Endometrial microvascular endothelial cells (primary cell): Measurements from ENCODE around the gene PHF21A. TPM values are rescaled to one million over a fixed set of nuclear protein-coding genes. Genes with fewer than 3 reads are reported as not detected.

ENCODE experiments used
- in situ Hi-C: cut with HindIII; loops from 2 replicates; pipeline ENCODE4 v1.10.0; 2017; ENCODE audit warnings: low sequenced_read_pairs, low pct_unique_long_range_greater_than_20kb; ENCODE audit errors: inconsistent ontology term
- total RNA-seq: library from RNA; depleted of rRNA; stranded (reverse); fragments of >200 nt; gene quantifications from one replicate; pipeline ENCODE4 v1.2.3, GENCODE V29; 2015; ENCODE audit errors: inconsistent ontology term

The PHF21A gene
- total RNA-seq, 1 donor from 2014 or later: 13.5 TPM

DNA sequence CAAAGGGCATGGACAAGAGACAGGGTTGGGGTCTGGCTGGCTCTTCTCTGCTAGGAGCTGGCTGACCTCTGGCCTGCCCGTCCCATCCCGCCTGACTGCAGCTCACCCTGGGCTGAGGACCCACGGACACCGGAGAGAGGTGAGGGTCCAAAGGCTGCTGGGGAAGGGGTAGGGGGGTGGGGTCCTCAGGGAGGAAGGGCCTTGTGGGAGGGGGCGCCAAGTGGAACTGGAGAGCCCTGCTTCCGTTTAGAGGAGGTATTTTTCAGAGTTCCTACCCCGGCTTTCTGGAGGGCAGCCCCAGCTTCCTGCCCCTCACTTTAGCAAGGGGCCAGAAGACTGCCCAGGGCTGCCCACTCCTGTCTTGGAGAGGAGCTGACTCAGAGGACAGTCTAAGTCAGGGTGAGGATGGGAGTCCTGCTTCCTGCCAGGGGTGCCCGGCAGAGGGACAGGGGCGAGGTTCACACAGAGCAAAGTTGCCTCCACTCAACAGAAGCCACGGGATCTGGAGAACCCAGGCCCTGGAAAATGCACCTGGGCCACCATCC, 191.7 kb downstream of the PHF21A start:
- in situ Hi-C loops: no loop called here

- in situ Hi-C loops: no loop called here
These were observed 192.6 kb downstream of the PHF21A start for GRCh38 chr11:45928535-45929215.

- in situ Hi-C loops: no loop called here
These were observed 193.4 kb downstream of the PHF21A start for GRCh38 chr11:45927684-45928413.

DNA sequence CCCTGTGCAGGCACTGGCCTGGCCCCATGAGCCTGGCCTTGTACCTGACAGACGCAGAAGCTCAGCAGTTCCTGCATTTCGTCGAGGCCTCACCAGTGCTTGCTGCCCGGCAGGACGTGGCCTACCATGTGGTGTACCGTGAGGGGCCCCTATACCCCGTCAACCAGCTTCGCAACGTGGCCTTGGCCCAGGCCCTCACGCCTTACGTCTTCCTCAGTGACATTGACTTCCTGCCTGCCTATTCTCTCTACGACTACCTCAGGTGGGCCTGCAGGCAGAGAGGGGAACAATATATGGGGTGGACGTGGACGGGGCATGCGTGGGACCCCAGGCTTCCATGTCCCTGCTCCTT, 193.9 kb downstream of the PHF21A start:
- in situ Hi-C loops: no loop called here

GRCh38 chr11:45926536-45927331, 194.5 kb downstream of the PHF21A start:
- in situ Hi-C loops: no loop called here

- in situ Hi-C loops: no loop called here
These were observed 195.3 kb downstream of the PHF21A start for GRCh38 chr11:45926001-45926401.

- in situ Hi-C loops: no loop called here
These were observed 195.7 kb downstream of the PHF21A start for GRCh38 chr11:45925550-45925949.

DNA sequence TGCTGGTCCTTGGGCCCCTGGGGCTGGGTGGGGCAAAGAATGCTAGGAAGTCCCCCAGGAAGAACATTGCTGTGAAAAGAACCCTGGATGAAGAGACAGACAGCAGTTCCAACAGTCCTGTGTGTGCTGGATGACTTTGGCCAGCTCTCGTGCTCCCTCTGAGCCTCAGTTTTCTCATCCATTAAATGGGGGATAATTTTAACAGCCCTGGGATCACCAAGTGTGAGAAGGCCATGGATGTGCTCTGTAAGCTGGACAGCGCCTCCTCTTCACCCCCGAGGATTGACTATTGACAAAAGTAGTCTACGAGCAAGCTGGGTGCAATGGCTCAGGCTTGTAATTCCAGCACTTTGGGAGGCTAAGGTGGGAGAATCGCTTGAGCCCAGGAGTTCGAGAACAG, 196.3 kb downstream of the PHF21A start:
- in situ Hi-C loops: no loop called here

GRCh38 chr11:45924036-45924915, 197.0 kb downstream of the PHF21A start:
- in situ Hi-C loops: no loop called here

DNA sequence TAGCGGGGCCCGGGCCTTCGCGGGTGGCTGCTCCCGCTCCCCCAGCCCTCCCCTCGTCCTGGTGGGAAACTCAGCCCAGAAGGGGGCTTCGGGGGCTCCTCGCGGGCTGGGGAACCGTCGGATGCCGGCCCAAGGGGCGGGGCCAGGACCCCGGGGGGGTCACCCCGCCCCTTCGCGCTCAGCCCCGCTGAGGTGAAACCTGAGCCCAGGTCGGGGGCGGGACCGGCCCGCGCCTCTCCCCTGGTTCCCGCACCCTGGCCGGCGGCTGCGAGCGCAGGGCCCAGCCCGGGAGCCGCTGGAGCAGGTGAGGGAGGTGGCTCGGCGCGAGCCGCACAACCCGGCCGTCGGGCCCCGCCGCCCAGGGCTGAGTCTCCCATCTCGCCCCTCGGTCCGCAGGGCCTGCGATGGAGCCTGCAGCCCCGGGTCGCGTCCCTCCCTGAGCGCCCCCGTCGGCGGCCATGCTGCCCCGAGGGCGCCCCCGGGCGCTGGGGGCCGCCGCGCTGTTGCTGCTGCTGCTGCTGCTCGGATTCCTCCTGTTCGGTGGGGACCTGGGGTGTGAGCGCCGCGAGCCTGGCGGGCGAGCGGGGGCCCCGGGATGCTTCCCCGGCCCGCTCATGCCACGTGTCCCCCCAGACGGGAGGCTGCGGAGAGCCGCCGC, 198.7 kb downstream of the PHF21A start, which contains the start of gene LARGE2:
Gene LARGE2, plus strand, starts transcription at position 232 of the 658 bp plus-strand sequence. Its CDS starts 227 bp downstream, at position 459.
- in situ Hi-C loops: no loop called here

DNA sequence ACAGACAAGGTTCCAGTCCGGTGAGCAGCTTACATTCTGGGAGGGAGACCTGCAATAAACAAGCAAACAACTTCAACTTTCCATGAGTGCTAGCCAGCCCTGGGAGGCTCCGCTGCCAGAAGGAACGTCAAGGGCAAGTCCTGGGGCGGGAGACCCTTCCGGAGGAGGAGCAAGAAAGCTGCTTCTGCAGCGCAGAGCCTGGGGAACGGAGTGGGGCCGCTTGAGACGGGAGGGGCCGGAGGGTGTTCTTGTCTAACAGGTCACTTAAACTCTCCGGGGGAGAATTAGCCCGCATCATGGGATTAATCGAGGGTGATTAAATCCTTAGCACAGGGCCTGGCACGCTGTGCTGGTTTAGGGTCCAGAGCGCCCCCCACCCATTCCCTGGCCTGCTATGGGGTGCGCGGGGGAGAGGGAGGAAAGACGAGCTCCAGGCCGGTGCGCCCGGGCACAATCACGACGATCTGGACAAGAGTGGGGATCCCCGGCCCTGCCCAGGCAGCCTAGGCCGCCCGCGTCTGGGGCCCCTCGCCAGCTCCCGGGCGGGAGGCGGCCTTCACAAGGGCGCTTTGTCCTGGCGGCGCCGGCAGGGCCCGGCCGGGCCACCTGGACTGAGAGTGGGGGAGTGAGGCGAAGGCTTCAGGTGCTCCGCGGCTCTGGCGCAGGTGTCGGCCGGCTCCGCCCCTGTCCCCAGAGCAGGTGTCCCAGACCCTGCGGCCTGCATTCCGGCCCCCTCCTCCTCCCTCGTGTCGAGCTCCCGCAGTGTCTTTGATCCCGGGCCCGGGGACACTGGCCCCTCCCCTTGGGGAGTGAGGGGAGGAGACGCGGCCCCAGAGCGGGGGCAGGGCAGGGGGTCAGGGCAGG, 199.5 kb downstream of the PHF21A start:
- in situ Hi-C loops: no loop called here

GRCh38 chr11:45920531-45921477, 200.4 kb downstream of the PHF21A start:
- in situ Hi-C loops: no loop called here

DNA sequence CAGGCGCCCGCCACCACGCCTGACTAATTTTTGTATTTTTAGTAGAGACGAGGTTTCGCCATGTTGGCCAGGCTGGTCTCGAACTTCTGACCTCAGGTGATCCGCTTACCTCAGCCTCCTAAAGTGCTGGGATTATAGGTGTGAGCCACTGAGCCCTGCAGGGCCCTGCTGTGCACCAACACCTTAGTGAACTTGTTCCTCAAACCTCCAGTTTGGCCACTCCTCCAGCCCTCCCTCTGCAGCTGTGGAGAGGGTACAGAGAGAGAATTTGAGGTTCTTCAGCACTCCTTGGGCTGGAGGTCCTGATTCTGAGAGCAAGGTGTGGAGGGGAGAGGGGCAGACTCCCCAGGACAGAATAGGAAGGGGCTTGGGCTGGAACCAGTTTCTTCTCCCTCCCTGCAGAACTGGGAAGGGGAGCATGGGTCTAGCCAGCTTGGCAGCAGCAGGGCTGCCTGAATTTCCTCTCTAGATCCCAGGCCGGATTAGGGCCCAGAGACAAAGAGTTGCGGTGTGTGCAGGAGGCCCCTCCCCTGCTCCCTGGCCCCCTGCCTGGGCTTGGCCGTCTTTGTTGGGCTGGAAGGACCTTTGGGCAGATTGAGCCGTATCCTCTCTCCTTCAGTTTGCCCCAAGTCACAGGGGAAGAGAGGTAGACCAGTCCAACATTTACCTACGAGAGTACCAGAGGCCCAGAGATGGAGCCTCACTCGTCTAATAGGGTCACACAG, 201.3 kb downstream of the PHF21A start:
- in situ Hi-C loops: no loop called here

GRCh38 chr11:45918962-45919675, 202.1 kb downstream of the PHF21A start:
- in situ Hi-C loops: no loop called here

DNA sequence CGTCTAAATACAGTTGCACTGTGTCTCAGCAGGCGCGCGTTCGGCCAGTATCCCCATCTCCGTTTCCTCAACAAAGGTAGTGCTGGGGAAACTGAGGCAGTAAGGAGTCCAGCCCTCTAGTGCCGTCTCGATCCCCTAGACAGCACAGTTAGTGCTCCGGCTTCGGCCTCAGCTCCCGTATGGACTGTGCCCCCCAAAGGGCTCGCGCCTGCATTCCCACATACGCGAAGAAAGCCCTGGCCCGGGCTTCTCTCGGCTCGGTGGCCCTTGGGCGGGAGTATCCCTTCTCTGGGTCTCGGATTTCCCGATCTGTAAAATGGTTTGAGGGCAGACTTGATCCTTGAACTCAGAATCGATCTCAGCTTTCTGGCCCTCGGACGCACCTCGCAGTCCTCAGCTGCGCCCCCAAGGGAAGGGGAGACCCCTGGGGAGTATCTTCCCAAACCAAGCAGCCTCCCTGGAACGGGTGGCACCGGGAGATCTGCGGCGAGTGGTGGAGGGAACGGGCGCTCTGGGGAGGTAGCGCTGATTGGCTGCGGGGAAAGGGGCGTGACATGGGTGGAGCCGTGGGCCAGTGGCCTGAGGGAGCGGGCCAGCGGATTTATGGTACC, 202.8 kb downstream of the PHF21A start:
- in situ Hi-C loops: no loop called here
